IMR-90 (cell line): ENCODE data around the gene RYR2. TPM values are rescaled to one million over a fixed set of nuclear protein-coding genes. Genes with fewer than 3 reads are reported as not detected.

Source experiments
- ATAC-seq: fragments of 200-7000 bp; cut with Tn5 transposase; 2 replicates; pipeline ENCODE4 v1.9.1; 2020; ENCODE audit warnings: low read depth, mild to moderate bottlenecking, moderate library complexity
- BruUV-seq: library from RNA; stranded (reverse); fragments of 400-500 nt; replicated peaks from 2 replicates; lab custom pipeline; 2021; lab: Mats Ljungman, UMichigan
- CTCF ChIA-PET: fragments of 300-600 bp; formaldehyde crosslinking; extraction: SDS; loops from one replicate; lab custom pipeline; 2021; ENCODE audit warnings: antibody characterized with exemption; lab: Yijun Ruan, JAX
- POLR2A ChIA-PET: fragments of 300-600 bp; sonication (Branson Sonifier 250); formaldehyde crosslinking; loops from one replicate; lab custom pipeline; 2022; ENCODE audit warnings: antibody characterized with exemption; ENCODE audit not compliant: unreplicated experiment; lab: Charles Lee
- DNase-seq: peaks from one replicate; pipeline ENCODE4 v3.0.0; 2013
- H2AFZ ChIP-seq: replicated peaks from 2 replicates; pipeline ENCODE3; 2013; ENCODE audit warnings: low read length, mild to moderate bottlenecking; ENCODE audit not compliant: poor library complexity
- H2AK5ac ChIP-seq: 2 replicates; pipeline ENCODE4 v1.6.1; 2013; ENCODE audit warnings: low read depth, low read length, inconsistent platforms
- H2AK9ac ChIP-seq: replicated peaks from 2 replicates; pipeline ENCODE3; 2013; ENCODE audit warnings: mild to moderate bottlenecking, low read depth, low read length, moderate library complexity; ENCODE audit not compliant: poor library complexity
- H2BK120ac ChIP-seq: 2 replicates; pipeline ENCODE4 v1.6.1; 2013; ENCODE audit warnings: low read depth, low read length, inconsistent platforms
- H2BK15ac ChIP-seq: 3 replicates; pipeline ENCODE4 v1.6.1; 2013; ENCODE audit warnings: low read depth, low read length, inconsistent platforms
- H2BK20ac ChIP-seq: 2 replicates; pipeline ENCODE4 v1.6.1; 2013; ENCODE audit warnings: low read depth, mild to moderate bottlenecking, inconsistent platforms, low read length, moderate library complexity
- H2BK5ac ChIP-seq: 2 replicates; pipeline ENCODE4 v1.6.1; 2013; ENCODE audit warnings: mild to moderate bottlenecking, low read depth, low read length, inconsistent platforms; ENCODE audit not compliant: poor library complexity, severe bottlenecking
- H3K14ac ChIP-seq: replicated peaks from 2 replicates; pipeline ENCODE4 v1.6.1; 2013; ENCODE audit warnings: low read depth, low read length, inconsistent platforms
- H3K18ac ChIP-seq: 2 replicates; pipeline ENCODE4 v1.6.1; 2013; ENCODE audit warnings: low read depth, low read length, control low read depth
- H3K23ac ChIP-seq: 2 replicates; pipeline ENCODE4 v1.6.1; 2013; ENCODE audit warnings: low read depth, low read length, inconsistent platforms
- H3K27ac ChIP-seq: 2 replicates; pipeline ENCODE4 v1.5.1; 2013; ENCODE audit warnings: mild to moderate bottlenecking, control low read depth, low read length; ENCODE audit not compliant: insufficient read depth
- H3K27me3 ChIP-seq: 2 replicates; pipeline ENCODE4 v1.6.1; 2013; ENCODE audit warnings: low read length; ENCODE audit not compliant: control insufficient read depth, insufficient read depth
- H3K36me3 ChIP-seq: 2 replicates; pipeline ENCODE4 v1.6.1; 2013; ENCODE audit warnings: low read length, mixed read lengths; ENCODE audit not compliant: control insufficient read depth, insufficient read depth
- H3K4ac ChIP-seq: 2 replicates; pipeline ENCODE4 v1.6.1; 2013; ENCODE audit warnings: low read depth, low read length, inconsistent platforms
- H3K4me1 ChIP-seq: 2 replicates; pipeline ENCODE4 v1.6.1; 2013; ENCODE audit warnings: low read length, mixed read lengths; ENCODE audit not compliant: control insufficient read depth, insufficient read depth
- H3K4me2 ChIP-seq: 2 replicates; pipeline ENCODE4 v1.6.1; 2013; ENCODE audit warnings: low read depth, mild to moderate bottlenecking, control low read depth, low read length, moderate library complexity
- H3K4me3 ChIP-seq: 2 replicates; pipeline ENCODE4 v1.5.1; 2013; ENCODE audit warnings: low read depth, mild to moderate bottlenecking, control low read depth, low read length, moderate library complexity; ENCODE audit not compliant: insufficient read depth
- H3K56ac ChIP-seq: 2 replicates; pipeline ENCODE4 v1.6.1; 2013; ENCODE audit warnings: low read length, inconsistent platforms; ENCODE audit not compliant: insufficient read depth; ENCODE audit errors: extremely low read depth
- H3K79me1 ChIP-seq, 2 experiments: 2 replicates each; pipeline ENCODE4 v1.6.1; 2013; ENCODE audit warnings: low read length in 2 of 2, inconsistent platforms in 1 of 2, low read depth in 1 of 2
- H3K9ac ChIP-seq: 2 replicates; pipeline ENCODE4 v1.6.1; 2013; ENCODE audit warnings: low read depth, low read length, control low read depth
- H3K9me1 ChIP-seq: 2 replicates; pipeline ENCODE4 v1.6.1; 2013; ENCODE audit warnings: low read length, inconsistent platforms; ENCODE audit not compliant: insufficient read depth
- H3K9me3 ChIP-seq: 2 replicates; pipeline ENCODE4 v1.6.1; 2013; ENCODE audit warnings: low read length; ENCODE audit not compliant: control insufficient read depth, insufficient read depth
- H4K20me1 ChIP-seq: 2 replicates; pipeline ENCODE4 v1.6.1; 2013; ENCODE audit warnings: low read length, inconsistent platforms; ENCODE audit not compliant: insufficient read depth
- H4K5ac ChIP-seq: 2 replicates; pipeline ENCODE4 v1.6.1; 2013; ENCODE audit warnings: mild to moderate bottlenecking, low read depth, low read length, control low read depth
- H4K8ac ChIP-seq, 2 experiments: 2 replicates each; pipeline ENCODE4 v1.6.1; 2013; ENCODE audit warnings: low read depth in 2 of 2, low read length in 2 of 2, control low read depth in 1 of 2, inconsistent platforms in 1 of 2
- H4K91ac ChIP-seq: 2 replicates; pipeline ENCODE4 v1.6.1; 2013; ENCODE audit warnings: low read depth, low read length, inconsistent platforms; ENCODE audit not compliant: insufficient read depth
- BHLHE40 ChIP-seq: fragments of 150-350 bp; IDR thresholded peaks from 2 replicates; pipeline ENCODE4 v1.6.1; 2016; ENCODE audit warnings: mild to moderate bottlenecking, low read depth, low read length
- CEBPB ChIP-seq: IDR thresholded peaks from 2 replicates; pipeline ENCODE4 v1.6.1; 2012; ENCODE audit warnings: low read depth, low read length, improper control_type of control experiment
- CHD1 ChIP-seq: IDR thresholded peaks from 2 replicates; pipeline ENCODE4 v1.6.1; 2012; ENCODE audit warnings: low read depth, low read length, improper control_type of control experiment
- CTCF ChIP-seq: conservative IDR thresholded peaks from 2 replicates; pipeline ENCODE4 v1.5.1; 2012; ENCODE audit warnings: mild to moderate bottlenecking, low read depth, low read length, improper control_type of control experiment
- ELK1 ChIP-seq: fragments of 150-350 bp; IDR thresholded peaks from 2 replicates; pipeline ENCODE4 v1.6.1; 2016; ENCODE audit warnings: low read depth, mild to moderate bottlenecking, low read length, moderate library complexity, borderline replicate concordance
- FOS ChIP-seq: fragments of 150-350 bp; IDR thresholded peaks from 2 replicates; pipeline ENCODE4 v1.6.1; 2016; ENCODE audit warnings: low read depth, low read length
- MAFK ChIP-seq: IDR thresholded peaks from 2 replicates; pipeline ENCODE4 v1.6.1; 2012; ENCODE audit warnings: low read depth, low read length, improper control_type of control experiment
- MAZ ChIP-seq: IDR thresholded peaks from 2 replicates; pipeline ENCODE4 v1.6.1; 2012; ENCODE audit warnings: low read depth, mild to moderate bottlenecking, low read length, improper control_type of control experiment, moderate library complexity, borderline replicate concordance
- MXI1 ChIP-seq: IDR thresholded peaks from 2 replicates; pipeline ENCODE4 v1.6.1; 2012; ENCODE audit warnings: low read depth, mild to moderate bottlenecking, low read length, moderate library complexity, borderline replicate concordance
- NFE2L2 ChIP-seq: fragments of 150-350 bp; IDR thresholded peaks from 2 replicates; pipeline ENCODE4 v1.6.1; 2016; ENCODE audit warnings: low read depth, mild to moderate bottlenecking, low read length
- POLR2A ChIP-seq: IDR thresholded peaks from 2 replicates; pipeline ENCODE4 v1.6.1; 2012; ENCODE audit warnings: mild to moderate bottlenecking, low read depth, low read length
- RAD21 ChIP-seq: IDR thresholded peaks from 2 replicates; pipeline ENCODE4 v1.6.1; 2012; ENCODE audit warnings: low read length, improper control_type of control experiment
- RCOR1 ChIP-seq: IDR thresholded peaks from 2 replicates; pipeline ENCODE4 v1.6.1; 2012; ENCODE audit warnings: mild to moderate bottlenecking, low read length, improper control_type of control experiment; ENCODE audit not compliant: insufficient replicate concordance
- RFX5 ChIP-seq: IDR thresholded peaks from 2 replicates; pipeline ENCODE4 v1.8.0; 2012; ENCODE audit warnings: low read depth, mild to moderate bottlenecking, low read length, moderate library complexity
- USF2 ChIP-seq: fragments of 150-350 bp; IDR thresholded peaks from 2 replicates; pipeline ENCODE4 v1.6.1; 2017; ENCODE audit warnings: mild to moderate bottlenecking, antibody characterized with exemption, low read length, low read depth
- WGBS, 2 experiments: methylation state at CpG; one replicate each; pipeline versions ENCODE4 v1.1.5 to v1.1.7; 2013; ENCODE audit warnings: missing lambda C conversion rate in 2 of 2; ENCODE audit not compliant: insufficient read length in 1 of 2; ENCODE audit errors: extremely low coverage in 2 of 2; 5-methylcytosine and 5-hydroxymethylcytosine counted together
- dilution Hi-C: fragments of 300-500 bp; cut with HindIII; formaldehyde crosslinking; loops from one replicate; pipeline ENCODE4 v1.14.3; 2018; ENCODE audit warnings: low sequenced_read_pairs; ENCODE audit not compliant: unreplicated experiment
- in situ Hi-C: fragments of 300-500 bp; cut with MboI; formaldehyde crosslinking; loops from 3 replicates; pipeline ENCODE4 v1.14.3; 2019; ENCODE audit warnings: low sequenced_read_pairs, inconsistent platforms, mixed read lengths
- intact Hi-C: fragments of 100-400 bp; cut with micrococcal nuclease; formaldehyde crosslinking; loops from 2 replicates; pipeline ENCODE4 v1.10.0; 2022
- polyA plus RNA-seq, 3 experiments: library from polyadenylated mRNA; depleted of rRNA; stranded (reverse); fragments of >200 nt; gene quantifications; 2 replicates each; pipeline ENCODE4 v1.2.3, GENCODE V29; 2012; ENCODE audit warnings: low replicate concordance in 1 of 3
- total RNA-seq: library from RNA; depleted of rRNA; stranded (reverse); fragments of >200 nt; gene quantifications from 2 replicates; pipeline ENCODE4 v1.2.3, GENCODE V29; 2012

RYR2 gene
- total and polyA plus RNA-seq, 2 of the 4 experiments (the other 2 are of a cell fraction) = not detected

- Histone ChIP-seq H3K27ac (no peak overlapping the region), H2BK15ac (no peak overlapping the region), H2BK5ac (no peak overlapping the region), H3K36me3 (no peaks in the 10 kb centered on the region), H3K56ac (no peak overlapping the region), H3K9me3 (peaks cover 9% of the 10 kb centered on the region; the same call in 1 of the 2 replicates), H3K14ac (no peak overlapping the region), H3K4ac (no peak overlapping the region), H4K5ac (no peak overlapping the region), H3K18ac (no peak overlapping the region), H2BK120ac (no peak overlapping the region), H3K27me3 (no peaks in the 10 kb centered on the region), H4K20me1 (no peaks in the 10 kb centered on the region), H3K4me2 (no peak overlapping the region), H2BK20ac (no peak overlapping the region), H4K8ac (no peak overlapping the region), H3K9ac (no peak overlapping the region), H2AK9ac (no peak overlapping the region), H3K4me1 (no peaks in the 10 kb centered on the region), H3K9me1 (no peaks in the 10 kb centered on the region), H3K23ac (no peak overlapping the region), H3K4me3 (no peak overlapping the region), H4K91ac (no peak overlapping the region), H2AFZ (no peak overlapping the region), H2AK5ac (no peak overlapping the region), H3K79me1 (no peaks in the 10 kb centered on the region)
- dilution Hi-C loops = no loop called here
- in situ Hi-C loops = no loop called here
- BruUV-seq = no TSS peak
- TF ChIP-seq CTCF = no peak
- TF ChIP-seq BHLHE40 = no peak
- TF ChIP-seq MAZ = no peak
- no peak for TF ChIP-seq ELK1
- TF ChIP-seq RFX5 = no peak
- no peak for TF ChIP-seq FOS
- no peak for TF ChIP-seq POLR2A
- no peak for TF ChIP-seq NFE2L2
- no peak for TF ChIP-seq RAD21
- no peak for TF ChIP-seq USF2
- TF ChIP-seq RCOR1 = no peak
- TF ChIP-seq CHD1 = no peak
- TF ChIP-seq MAFK = no peak
- TF ChIP-seq MXI1 = no peak
- no peak for TF ChIP-seq CEBPB
- ATAC-seq (no peak), DNase-seq (no peak)
- intact Hi-C loops = no loop called here
- CTCF ChIA-PET = no interaction called here
- POLR2A ChIA-PET = no interaction called here
- WGBS, 2 experiments = 67% methylated on average over 1 of the region's 3 CpGs; no CpG with 5 or more reads in 1 of the 2 experiments
These were observed 8.9 kb downstream of the RYR2 start for GRCh38 chr1:237050915-237051314.
